Measurements from ENCODE around the gene TENM3.
"Not testable (repeated sequence)": the region's sequence is repeated elsewhere in the genome, so short reads cannot be mapped to it uniquely, and the experiment has no call there.

The TENM3 gene

GRCh38 chr4:182339221-182339641 is 96.0 kb downstream of the TENM3 start:
- DNase-seq (ENCODE audit: low read depth): peak; percentile 60

GRCh38 chr4:182343453-182343852 is 100.3 kb downstream of the TENM3 start:
- DNase-seq (ENCODE audit: low read depth): no peak

GRCh38 chr4:182344968-182345367 is 101.8 kb downstream of the TENM3 start:
- DNase-seq (ENCODE audit: low read depth): no peak

- no peak for DNase-seq (ENCODE audit: low read depth)
These were observed 103.0 kb downstream of the TENM3 start for GRCh38 chr4:182346250-182346649.

DNA sequence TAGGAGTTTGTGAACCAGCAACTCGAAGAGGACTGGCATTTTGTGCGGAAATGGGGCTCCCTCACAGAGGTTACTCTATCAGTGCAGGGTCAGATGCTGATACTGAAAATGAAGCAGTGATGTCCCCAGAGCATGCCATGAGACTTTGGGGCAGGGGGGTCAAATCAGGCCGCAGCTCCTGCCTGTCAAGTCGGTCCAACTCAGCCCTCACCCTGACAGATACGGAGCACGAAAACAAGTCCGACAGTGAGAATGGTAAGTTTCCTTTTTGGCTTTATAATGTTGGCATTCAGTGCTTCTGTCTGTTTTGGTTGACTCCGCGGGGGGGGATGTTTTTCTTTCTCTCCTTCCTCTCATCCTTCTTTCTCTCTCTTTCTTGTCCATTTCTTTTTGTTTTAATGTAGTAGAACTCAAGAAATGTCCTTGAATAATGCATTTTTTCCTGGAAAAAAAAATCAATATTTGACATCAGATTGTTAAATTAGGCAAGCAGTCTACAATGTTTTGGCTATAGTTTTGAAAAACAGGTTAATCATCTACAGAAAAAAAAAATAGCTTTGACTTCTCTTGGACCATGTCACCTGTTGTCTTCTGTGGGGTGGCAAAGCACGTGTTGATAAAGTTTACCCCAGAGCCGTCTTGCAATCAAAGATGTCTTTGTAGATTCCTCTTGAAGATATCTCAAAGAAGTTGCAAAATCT is 103.6 kb downstream of the TENM3 start:
- DNase-seq (ENCODE audit: low read depth): no peak

- DNase-seq (ENCODE audit: low read depth): no peak
These were observed 105.7 kb downstream of the TENM3 start for GRCh38 chr4:182348779-182349326.

GRCh38 chr4:182350041-182350440 is 106.8 kb downstream of the TENM3 start:
- no peak for DNase-seq (ENCODE audit: low read depth)

- DNase-seq (ENCODE audit: low read depth): no peak
These were observed 108.3 kb downstream of the TENM3 start for GRCh38 chr4:182351485-182351884.

DNA sequence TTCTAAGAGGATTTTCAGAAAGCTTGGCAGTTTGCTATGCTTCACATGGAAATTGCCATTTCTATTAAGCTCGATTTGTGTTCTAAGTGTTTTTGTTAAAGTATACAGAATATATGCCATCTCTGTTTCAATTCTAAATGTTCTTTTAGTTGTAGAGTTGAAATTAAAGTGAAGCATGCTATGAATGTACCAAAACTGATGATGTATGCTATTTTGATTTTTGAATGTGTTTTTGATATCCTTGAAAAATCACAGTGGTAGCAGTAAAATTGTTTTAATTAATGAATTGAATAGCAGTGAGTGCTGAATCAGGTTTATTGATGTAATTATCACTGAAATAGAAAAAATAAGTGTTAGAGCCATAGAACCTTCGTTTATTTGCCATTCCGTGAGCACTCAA is 110.9 kb downstream of the TENM3 start:
- no peak for DNase-seq (ENCODE audit: low read depth)

DNA sequence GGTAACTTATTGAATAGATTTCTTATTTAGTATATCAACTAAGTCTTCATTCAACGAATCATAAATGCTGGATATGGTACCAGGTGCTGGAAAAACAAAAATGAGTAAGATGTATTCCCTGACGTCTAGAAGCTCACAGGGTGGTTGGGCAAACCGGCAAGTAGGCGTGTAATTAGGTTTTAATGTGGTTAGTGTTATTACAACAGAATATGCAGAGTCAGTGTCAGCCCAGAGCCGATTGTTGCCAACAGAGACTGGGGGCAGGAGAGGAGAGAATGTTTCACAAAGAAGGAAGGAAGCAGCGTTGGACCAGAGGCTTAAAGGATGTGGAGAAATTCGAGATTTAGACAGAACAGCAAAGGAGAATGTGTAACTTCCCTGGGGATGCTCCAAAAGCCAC is 111.7 kb downstream of the TENM3 start:
- peak; percentile 43 for DNase-seq (ENCODE audit: low read depth)

- DNase-seq (ENCODE audit: low read depth): no peak
These were observed 124.0 kb downstream of the TENM3 start for GRCh38 chr4:182367153-182367552.

GRCh38 chr4:182369211-182369610 is 126.0 kb downstream of the TENM3 start:
- DNase-seq (ENCODE audit: low read depth): peak; percentile 76

GRCh38 chr4:182370491-182370890 is 127.3 kb downstream of the TENM3 start:
- peak; percentile 40 for DNase-seq (ENCODE audit: low read depth)

GRCh38 chr4:182380771-182381181 is 137.6 kb downstream of the TENM3 start:
- peak; percentile 39 for DNase-seq (ENCODE audit: low read depth)

DNA sequence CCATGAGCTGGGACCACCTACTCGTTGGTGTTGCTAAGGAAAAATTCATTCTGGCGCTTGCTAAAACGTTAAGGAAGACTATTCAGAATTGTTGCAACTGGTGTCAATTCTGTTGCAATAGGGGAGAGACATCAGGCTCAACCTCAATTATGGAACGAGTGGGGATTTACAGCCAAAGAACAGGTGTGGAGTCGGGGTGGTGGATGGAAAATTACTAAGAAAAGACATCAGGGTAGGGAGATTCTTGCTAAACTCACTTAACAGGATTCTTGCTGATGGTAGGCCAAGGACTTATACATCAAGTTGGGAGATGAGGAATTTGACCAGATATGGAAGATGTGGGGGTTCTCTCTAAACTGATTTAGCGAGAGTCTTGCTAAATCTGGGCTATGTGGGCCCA is 139.7 kb downstream of the TENM3 start:
- no peak for DNase-seq (ENCODE audit: low read depth)

DNA sequence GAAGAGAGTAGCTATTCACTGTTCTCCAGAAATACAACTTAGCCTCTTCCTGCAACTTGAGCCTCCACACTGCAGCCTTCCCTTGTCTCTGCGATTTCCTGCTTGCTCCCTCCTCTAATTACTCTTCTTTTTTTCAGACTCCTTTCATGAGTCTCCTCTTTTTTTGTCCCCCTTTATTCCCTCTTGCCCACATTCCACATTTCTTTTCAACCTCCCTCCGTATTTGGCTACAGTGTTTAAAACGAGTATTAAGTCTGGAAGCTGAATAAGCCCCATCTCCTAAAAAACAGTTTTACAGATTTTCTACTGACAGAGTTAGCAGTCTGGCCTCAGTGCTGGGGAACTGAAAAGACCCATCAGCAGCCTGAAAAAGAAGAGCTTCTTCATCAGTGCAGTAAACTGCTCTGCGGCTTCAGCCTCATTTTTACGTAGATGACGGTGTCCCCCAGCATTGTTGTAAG is 141.5 kb downstream of the TENM3 start:
- DNase-seq (ENCODE audit: low read depth): peak; percentile 30

- DNase-seq (ENCODE audit: low read depth): no peak
These were observed 142.7 kb downstream of the TENM3 start for GRCh38 chr4:182385897-182386296.

- not testable (repeated sequence) for DNase-seq (ENCODE audit: low read depth)
These were observed 143.4 kb downstream of the TENM3 start for GRCh38 chr4:182386576-182386975.

GRCh38 chr4:182391111-182391684 is 148.0 kb downstream of the TENM3 start:
- no peak for DNase-seq (ENCODE audit: low read depth)

DNA sequence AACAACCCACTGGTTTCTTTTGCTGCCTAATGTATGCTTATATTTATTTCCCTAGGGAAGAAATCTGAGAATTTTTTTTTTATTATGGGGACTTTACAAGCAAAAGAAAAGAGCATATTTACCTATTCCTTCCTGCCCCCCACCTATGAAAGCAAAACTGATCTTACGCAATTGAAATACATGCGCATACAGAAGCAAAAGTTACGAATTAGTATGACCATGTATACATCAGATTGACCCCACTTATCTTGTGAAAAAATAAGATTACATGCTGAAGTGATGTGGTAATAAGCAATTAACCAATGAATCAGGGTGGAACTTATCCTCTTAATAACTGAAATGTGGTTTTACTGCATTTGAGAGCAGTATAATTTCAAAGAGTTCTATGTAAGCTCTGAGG is 151.0 kb downstream of the TENM3 start:
- no peak for DNase-seq (ENCODE audit: low read depth)

- DNase-seq (ENCODE audit: low read depth): no peak
These were observed 156.9 kb downstream of the TENM3 start for GRCh38 chr4:182400081-182400480.

GRCh38 chr4:182400790-182401189 is 157.6 kb downstream of the TENM3 start:
- DNase-seq (ENCODE audit: low read depth): no peak

GRCh38 chr4:182404376-182404775 is 161.2 kb downstream of the TENM3 start:
- no peak for DNase-seq (ENCODE audit: low read depth)

GRCh38 chr4:182405087-182405486 is 161.9 kb downstream of the TENM3 start:
- no peak for DNase-seq (ENCODE audit: low read depth)

Measured in iris pigment epithelial cell (primary cell).